ENCODE measurements around the gene TFDP2. TPM values are rescaled to one million over a fixed set of nuclear protein-coding genes. Genes with fewer than 3 reads are reported as not detected.
"Not testable (repeated sequence)": the region's sequence is repeated elsewhere in the genome, so short reads cannot be mapped to it uniquely, and the experiment has no call there.

The TFDP2 gene
- polyA plus RNA-seq, 1 donor, result 51.1 TPM

GRCh38 chr3:141915766-141916165 is 233.6 kb downstream of the TFDP2 start:
- DNase-seq, result no peak
- H3K36me3 ChIP-seq (ENCODE audit: control insufficient read depth, insufficient read depth, low read length), result peaks cover 40% of the 10 kb centered on the region
- H3K4me1 ChIP-seq (ENCODE audit: control insufficient read depth, insufficient read depth, low read length), result no peaks in the 10 kb centered on the region
- peaks cover 3% of the 10 kb centered on the region for H3K9me3 ChIP-seq (ENCODE audit: control insufficient read depth, low read depth, low read length)
- no peak overlapping the region for H3K4me3 ChIP-seq (ENCODE audit: low read length)
- H3K27me3 ChIP-seq (ENCODE audit: control insufficient read depth, insufficient read depth, low read length), result no peaks in the 10 kb centered on the region
- WGBS (ENCODE audit: insufficient coverage, low lambda C conversion rate), result 100% methylated on average over 1 of the region's 2 CpGs
- H3K27ac ChIP-seq (ENCODE audit: low read length), result no peak overlapping the region

GRCh38 chr3:141915016-141915415 is 234.3 kb downstream of the TFDP2 start:
- no peaks in the 10 kb centered on the region for H3K27me3 ChIP-seq (ENCODE audit: control insufficient read depth, insufficient read depth, low read length)
- no peaks in the 10 kb centered on the region for H3K4me1 ChIP-seq (ENCODE audit: control insufficient read depth, insufficient read depth, low read length)
- peaks cover 37% of the 10 kb centered on the region for H3K36me3 ChIP-seq (ENCODE audit: control insufficient read depth, insufficient read depth, low read length)
- no peak for DNase-seq
- peaks cover 3% of the 10 kb centered on the region for H3K9me3 ChIP-seq (ENCODE audit: control insufficient read depth, low read depth, low read length)
- no peak overlapping the region for H3K4me3 ChIP-seq (ENCODE audit: low read length)
- 80% methylated on average over 1 of the region's 5 CpGs for WGBS (ENCODE audit: insufficient coverage, low lambda C conversion rate)
- no peak overlapping the region for H3K27ac ChIP-seq (ENCODE audit: low read length)

GRCh38 chr3:141914311-141914710 is 235.0 kb downstream of the TFDP2 start:
- H3K4me1 ChIP-seq (ENCODE audit: control insufficient read depth, insufficient read depth, low read length), result no peaks in the 10 kb centered on the region
- no peaks in the 10 kb centered on the region for H3K27me3 ChIP-seq (ENCODE audit: control insufficient read depth, insufficient read depth, low read length)
- peaks cover 3% of the 10 kb centered on the region for H3K9me3 ChIP-seq (ENCODE audit: control insufficient read depth, low read depth, low read length)
- H3K36me3 ChIP-seq (ENCODE audit: control insufficient read depth, insufficient read depth, low read length), result peaks cover 37% of the 10 kb centered on the region
- no peak overlapping the region for H3K27ac ChIP-seq (ENCODE audit: low read length)
- no peak for DNase-seq
- no CpG with 5 or more reads among the region's 4 CpGs for WGBS (ENCODE audit: insufficient coverage, low lambda C conversion rate)
- no peak overlapping the region for H3K4me3 ChIP-seq (ENCODE audit: low read length)

GRCh38 chr3:141913150-141913811 is 236.1 kb downstream of the TFDP2 start:
- peak; percentile 24 to 53 for DNase-seq
- Histone ChIP-seq H3K27me3 (ENCODE audit: control insufficient read depth, insufficient read depth, low read length) (no peaks in the 10 kb centered on the region), H3K4me1 (ENCODE audit: control insufficient read depth, insufficient read depth, low read length) (no peaks in the 10 kb centered on the region), H3K36me3 (ENCODE audit: control insufficient read depth, insufficient read depth, low read length) (peaks cover 45% of the 10 kb centered on the region), H3K9me3 (ENCODE audit: control insufficient read depth, low read depth, low read length) (peaks cover 3% of the 10 kb centered on the region), H3K4me3 (ENCODE audit: low read length) (no peak overlapping the region), H3K27ac (ENCODE audit: low read length) (no peak overlapping the region)
- WGBS (ENCODE audit: insufficient coverage, low lambda C conversion rate), result no CpG with 5 or more reads among the region's 1 CpG

- WGBS (ENCODE audit: insufficient coverage, low lambda C conversion rate), result 100% methylated on average over 1 of the region's 4 CpGs
- H3K36me3 ChIP-seq (ENCODE audit: control insufficient read depth, insufficient read depth, low read length), result peaks cover 38% of the 10 kb centered on the region
Observed at GRCh38 chr3:141909986-141910385, 239.4 kb downstream of the TFDP2 start.

GRCh38 chr3:141909408-141909807 is 239.9 kb downstream of the TFDP2 start:
- no peak overlapping the region for H3K4me3 ChIP-seq (ENCODE audit: low read length)
- DNase-seq, result no peak
- peaks cover 3% of the 10 kb centered on the region for H3K9me3 ChIP-seq (ENCODE audit: control insufficient read depth, low read depth, low read length)
- H3K27ac ChIP-seq (ENCODE audit: low read length), result no peak overlapping the region
- H3K27me3 ChIP-seq (ENCODE audit: control insufficient read depth, insufficient read depth, low read length), result no peaks in the 10 kb centered on the region
- H3K4me1 ChIP-seq (ENCODE audit: control insufficient read depth, insufficient read depth, low read length), result no peaks in the 10 kb centered on the region
- H3K36me3 ChIP-seq (ENCODE audit: control insufficient read depth, insufficient read depth, low read length), result peaks cover 36% of the 10 kb centered on the region

More at GRCh38 chr3:141909986-141910385, 239.4 kb downstream of the TFDP2 start:
- H3K4me3 ChIP-seq (ENCODE audit: low read length); DNase-seq; H3K9me3 ChIP-seq (ENCODE audit: control insufficient read depth, low read depth, low read length); H3K27ac ChIP-seq (ENCODE audit: low read length); H3K27me3 ChIP-seq (ENCODE audit: control insufficient read depth, insufficient read depth, low read length); H3K4me1 ChIP-seq (ENCODE audit: control insufficient read depth, insufficient read depth, low read length): not testable (repeated sequence)

GRCh38 chr3:141905129-141905528 is 244.2 kb downstream of the TFDP2 start:
- Histone ChIP-seq H3K27me3 (ENCODE audit: control insufficient read depth, insufficient read depth, low read length) (no peaks in the 10 kb centered on the region), H3K4me1 (ENCODE audit: control insufficient read depth, insufficient read depth, low read length) (no peaks in the 10 kb centered on the region), H3K9me3 (ENCODE audit: control insufficient read depth, low read depth, low read length) (peaks cover 4% of the 10 kb centered on the region), H3K36me3 (ENCODE audit: control insufficient read depth, insufficient read depth, low read length) (peaks cover 23% of the 10 kb centered on the region), H3K4me3 (ENCODE audit: low read length) (no peak overlapping the region), H3K27ac (ENCODE audit: low read length) (no peak overlapping the region)
- DNase-seq, result no peak
- no CpG with 5 or more reads among the region's 2 CpGs for WGBS (ENCODE audit: insufficient coverage, low lambda C conversion rate)

- DNase-seq, result no peak
- H3K27ac ChIP-seq (ENCODE audit: low read length), result no peak overlapping the region
- H3K27me3 ChIP-seq (ENCODE audit: control insufficient read depth, insufficient read depth, low read length), result no peaks in the 10 kb centered on the region
- 88% methylated on average over 3 of the region's 4 CpGs for WGBS (ENCODE audit: insufficient coverage, low lambda C conversion rate)
- peaks cover 17% of the 10 kb centered on the region for H3K36me3 ChIP-seq (ENCODE audit: control insufficient read depth, insufficient read depth, low read length)
- no peaks in the 10 kb centered on the region for H3K4me1 ChIP-seq (ENCODE audit: control insufficient read depth, insufficient read depth, low read length)
- peaks cover 9% of the 10 kb centered on the region for H3K9me3 ChIP-seq (ENCODE audit: control insufficient read depth, low read depth, low read length)
- no peak overlapping the region for H3K4me3 ChIP-seq (ENCODE audit: low read length)
Observed at GRCh38 chr3:141904203-141904602, 245.1 kb downstream of the TFDP2 start.

- Histone ChIP-seq H3K4me3 (ENCODE audit: low read length) (no peak overlapping the region), H3K9me3 (ENCODE audit: control insufficient read depth, low read depth, low read length) (peaks cover 9% of the 10 kb centered on the region), H3K27ac (ENCODE audit: low read length) (no peak overlapping the region), H3K4me1 (ENCODE audit: control insufficient read depth, insufficient read depth, low read length) (no peaks in the 10 kb centered on the region), H3K27me3 (ENCODE audit: control insufficient read depth, insufficient read depth, low read length) (no peaks in the 10 kb centered on the region), H3K36me3 (ENCODE audit: control insufficient read depth, insufficient read depth, low read length) (peaks cover 7% of the 10 kb centered on the region)
- 63% methylated on average over 1 of the region's 2 CpGs for WGBS (ENCODE audit: insufficient coverage, low lambda C conversion rate)
- DNase-seq, result no peak
Observed at GRCh38 chr3:141901914-141902313, 247.4 kb downstream of the TFDP2 start.

- WGBS (ENCODE audit: insufficient coverage, low lambda C conversion rate), result no CpG with 5 or more reads among the region's 3 CpGs
- Histone ChIP-seq H3K36me3 (ENCODE audit: control insufficient read depth, insufficient read depth, low read length) (peaks cover 3% of the 10 kb centered on the region), H3K4me3 (ENCODE audit: low read length) (no peak overlapping the region), H3K27me3 (ENCODE audit: control insufficient read depth, insufficient read depth, low read length) (no peaks in the 10 kb centered on the region), H3K27ac (ENCODE audit: low read length) (no peak overlapping the region), H3K9me3 (ENCODE audit: control insufficient read depth, low read depth, low read length) (peaks cover 9% of the 10 kb centered on the region), H3K4me1 (ENCODE audit: control insufficient read depth, insufficient read depth, low read length) (no peaks in the 10 kb centered on the region)
- no peak for DNase-seq
Observed at GRCh38 chr3:141900343-141900742, 249.0 kb downstream of the TFDP2 start.

- peaks cover 9% of the 10 kb centered on the region for H3K9me3 ChIP-seq (ENCODE audit: control insufficient read depth, low read depth, low read length)
- H3K27me3 ChIP-seq (ENCODE audit: control insufficient read depth, insufficient read depth, low read length), result no peaks in the 10 kb centered on the region
- no peak for DNase-seq
- 100% methylated on average over 1 of the region's 1 CpG for WGBS (ENCODE audit: insufficient coverage, low lambda C conversion rate)
- H3K4me1 ChIP-seq (ENCODE audit: control insufficient read depth, insufficient read depth, low read length), result no peaks in the 10 kb centered on the region
- H3K4me3 ChIP-seq (ENCODE audit: low read length), result no peak overlapping the region
- H3K36me3 ChIP-seq (ENCODE audit: control insufficient read depth, insufficient read depth, low read length), result peaks cover 3% of the 10 kb centered on the region
- no peak overlapping the region for H3K27ac ChIP-seq (ENCODE audit: low read length)
Observed at GRCh38 chr3:141898908-141899307, 250.4 kb downstream of the TFDP2 start.
